Heart left ventricle (tissue), 16 donors: ENCODE measurements around the gene SHE. TPM values are rescaled to one million over a fixed set of nuclear protein-coding genes. Genes with fewer than 3 reads are reported as not detected.

Experiments used
- ATAC-seq, 4 donors: fragments of 200-7000 bp; cut with Tn5 transposase; one replicate each; pipeline ENCODE4 v1.9.1; 2020 to 2022; ENCODE audit warnings: moderate library complexity in 4 of 4, mild to moderate bottlenecking in 3 of 4, moderate number of reproducible peaks in 1 of 4
- DNase-seq, 5 donors: peaks; one replicate each; pipeline ENCODE4 v3.0.0-alpha.2; 2020
- H3K27ac ChIP-seq, 12 donors: fragments of 200-600 bp; sonication (generic) in 4 of 12; one replicate each; pipeline versions ENCODE4 v1.5.0 to v1.8.0; 2016 to 2022; ENCODE audit warnings: mild to moderate bottlenecking in 2 of 12
- H3K27me3 ChIP-seq, 9 donors: fragments of 200-600 bp; sonication (generic) in 2 of 9; one replicate each; pipeline versions ENCODE4 v1.5.1 to v1.8.0; 2016 to 2022; ENCODE audit warnings: mild to moderate bottlenecking in 3 of 9
- H3K36me3 ChIP-seq, 9 donors: fragments of 200-600 bp; sonication (generic) in 2 of 9; one replicate each; pipeline versions ENCODE4 v1.5.0 to v1.8.0; 2018 to 2022; ENCODE audit warnings: mild to moderate bottlenecking in 2 of 9
- H3K4me1 ChIP-seq, 12 donors: fragments of 200-600 bp; sonication (generic) in 4 of 12; one replicate each; pipeline versions ENCODE4 v1.5.0 to v1.8.0; 2016 to 2022; ENCODE audit warnings: mild to moderate bottlenecking in 3 of 12
- H3K4me3 ChIP-seq, 12 donors: fragments of 200-600 bp; sonication (generic) in 4 of 12; one replicate each; pipeline versions ENCODE4 v1.5.0 to v1.8.0; 2017 to 2022; ENCODE audit warnings: mild to moderate bottlenecking in 9 of 12, moderate library complexity in 4 of 12
- H3K9me3 ChIP-seq, 12 donors: fragments of 200-600 bp; sonication (generic) in 4 of 12; one replicate each; pipeline versions ENCODE4 v1.5.0 to v1.8.0; 2016 to 2022; ENCODE audit warnings: mild to moderate bottlenecking in 1 of 12
- CTCF ChIP-seq, 12 donors: fragments of 200-600 bp; sonication (generic) in 4 of 12; IDR thresholded peaks; one replicate each; pipeline versions ENCODE4 v1.5.0 to v1.8.0; 2018 to 2022; ENCODE audit warnings: antibody characterized with exemption in 12 of 12, mild to moderate bottlenecking in 5 of 12
- POLR2A ChIP-seq, 2 donors: fragments of 450-650 bp; IDR thresholded peaks; one replicate each; pipeline ENCODE4 v1.6.1; 2017; ENCODE audit warnings: antibody characterized with exemption in 2 of 2, mild to moderate bottlenecking in 2 of 2, moderate library complexity in 2 of 2
- WGBS, 4 donors: extraction: QIAGEN DNeasy Blood & Tissue Kit in 2 of 4; methylation state at CpG; one replicate each; pipeline versions ENCODE4 v1.1.5 to v1.1.7; 2013 to 2018; 5-methylcytosine and 5-hydroxymethylcytosine counted together
- intact Hi-C, 10 donors: fragments of 100-400 bp; cut with DNase I; formaldehyde crosslinking; loops; one replicate each; pipeline versions ENCODE4 v1.11.1 to v1.14.2; 2022
- polyA plus RNA-seq, 2 donors: library from polyadenylated mRNA; stranded (reverse); fragments of 200-250 nt; gene quantifications; one replicate each; pipeline ENCODE4 v1.2.3, GENCODE V29; 2013
- total RNA-seq, 9 donors: library from RNA; depleted of rRNA in 2 of 9; stranded (reverse); fragments of >200 nt in 2 of 9; fragmentation: NEBNext Ultra II Directional in 3 of 9; extraction: Animal tissue kit (Norgen Biotek cat#: 25700) in 3 of 9; gene quantifications; one replicate each; pipeline versions ENCODE4 v1.1.0 to v1.2.4, GENCODE V29; 2016 to 2023
- donor health status: ischemic (EF 13 %, LVEDD 7.1; RV severe dilation, severe dysfunction).
- donor health status: healthy with polysubstance abuse.
- donor health status: DM: no; HTN: yes; CAD: no.
- donor health status: DM: no; HTN: no; CAD: no.
- donor health status: ischemic (EF 25% LVEDD 6.9; RV normal size, moderate dysfunction).
- donor health status: ischemic (EF 25% LVEDD 5.7; RV mildly dilated, moderate dysfunction).
- donor health status: healthy.
- donor health status: DM: yes; HTN: yes; CAD: no.
- donor health status: ischemic (EF 35%, LVEDD 5.7; RV mildly dilated, moderate dysfunction).
- donor health status: nonischemic (EF 11% LVEDD 7.7; RV severe dilation, severe dysfunction).
- donor health status: DM: yes; HTN: yes; CAD: no.
- donor health status: PGD.
- donor health status: ischemic (EF 29% LVEDD 5.4; RV normal size, mild dysfunction).
- donor health status: nonischemic (EF 23%, LVEDD 6.1; RV moderate dilation, normal function).

Gene SHE
- total and polyA plus RNA-seq, 11 donors = 10.1 to 19.4 (median 11.9) TPM

GRCh38 chr1:154467434-154468102 is 34.6 kb downstream of the SHE start:
- no peaks in the 10 kb centered on the region for H3K27me3 ChIP-seq
- TF ChIP-seq CTCF (IDR thresholded peaks at IDR 0.05) = no peak
- no peak for TF ChIP-seq POLR2A (IDR thresholded peaks at IDR 0.05)
- ATAC-seq = no peak
- H3K9me3 ChIP-seq = no peaks in the 10 kb centered on the region
- H3K27ac ChIP-seq = peak overlapping the region in 1 of 12 donors; percentile 91
- no peak for DNase-seq
- H3K4me1 ChIP-seq = peaks cover 0 to 49% (median 7%) of the 10 kb centered on the region in 12 donors
- H3K36me3 ChIP-seq = peaks cover 0 to 29% (median 21%) of the 10 kb centered on the region in 9 donors
- H3K4me3 ChIP-seq = no peak overlapping the region
- intact Hi-C loops = loop anchor here in 1 of 10 donors (10.0 kb wide), 1 partner anchor 63 kb away; the partner anchor contains the start of gene IL6R
- 95 to 97% (median 96%) methylated on average over 11 of the region's 11 CpGs for WGBS, 4 donors

DNA sequence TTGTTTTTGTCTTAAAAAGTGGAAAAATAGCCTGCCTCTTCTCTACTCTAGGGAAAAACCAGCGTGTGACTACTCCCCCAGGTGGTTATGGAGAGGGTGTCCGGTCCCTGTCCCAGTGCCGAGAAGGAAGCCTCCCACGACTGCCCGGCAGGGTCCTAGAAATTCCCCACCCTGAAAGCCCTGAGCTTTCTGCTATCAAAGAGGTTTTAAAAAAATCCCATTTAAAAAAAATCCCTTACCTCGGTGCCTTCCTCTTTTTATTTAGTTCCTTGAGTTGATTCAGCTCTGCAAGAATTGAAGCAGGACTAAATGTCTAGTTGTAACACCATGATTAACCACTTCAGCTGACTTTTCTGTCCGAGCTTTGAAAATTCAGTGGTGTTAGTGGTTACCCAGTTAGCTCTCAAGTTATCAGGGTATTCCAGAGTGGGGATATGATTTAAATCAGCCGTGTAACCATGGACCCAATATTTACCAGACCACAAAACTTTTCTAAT is 35.2 kb downstream of the SHE start:
- H3K4me3 ChIP-seq = no peak overlapping the region
- peak overlapping the region in 1 of 12 donors; percentile 91 for H3K27ac ChIP-seq
- H3K4me1 ChIP-seq = peaks cover 0 to 55% (median 7%) of the 10 kb centered on the region in 12 donors
- H3K36me3 ChIP-seq = peaks cover 0 to 29% (median 21%) of the 10 kb centered on the region in 9 donors
- no peak for DNase-seq
- peak in 1 of 4 donors; percentile 44 for ATAC-seq
- no peaks in the 10 kb centered on the region for H3K27me3 ChIP-seq
- intact Hi-C loops = loop anchor here in 1 of 10 donors (10.0 kb wide), 1 partner anchor 62 kb away; the partner anchor contains the start of gene IL6R
- TF ChIP-seq CTCF (IDR thresholded peaks at IDR 0.05) = peak in 7 of 12 donors; percentile 9 to 46 (median 25)
- TF ChIP-seq POLR2A (IDR thresholded peaks at IDR 0.05) = no peak
- WGBS, 4 donors = 43 to 56% (median 51%) methylated on average over 8 of the region's 8 CpGs
- H3K9me3 ChIP-seq = no peaks in the 10 kb centered on the region

- Histone ChIP-seq H3K27me3 (no peaks in the 10 kb centered on the region), H3K36me3 (peaks cover 0 to 29% (median 22%) of the 10 kb centered on the region in 9 donors), H3K4me1 (peaks cover 0 to 60% (median 7%) of the 10 kb centered on the region in 12 donors), H3K9me3 (no peaks in the 10 kb centered on the region), H3K4me3 (no peak overlapping the region), H3K27ac (peak overlapping the region in 1 of 12 donors; percentile 91)
- DNase-seq = no peak
- ATAC-seq = no peak
- TF ChIP-seq POLR2A (IDR thresholded peaks at IDR 0.05) (no peak), CTCF (IDR thresholded peaks at IDR 0.05) (no peak)
- intact Hi-C loops = loop anchor here in 1 of 10 donors (10.0 kb wide), 1 partner anchor 61 kb away; the partner anchor contains the start of gene IL6R
- WGBS, 4 donors = 84 to 87% (median 84%) methylated on average over 3 of the region's 3 CpGs
Observed at GRCh38 chr1:154466206-154466605, 36.0 kb downstream of the SHE start.

DNA sequence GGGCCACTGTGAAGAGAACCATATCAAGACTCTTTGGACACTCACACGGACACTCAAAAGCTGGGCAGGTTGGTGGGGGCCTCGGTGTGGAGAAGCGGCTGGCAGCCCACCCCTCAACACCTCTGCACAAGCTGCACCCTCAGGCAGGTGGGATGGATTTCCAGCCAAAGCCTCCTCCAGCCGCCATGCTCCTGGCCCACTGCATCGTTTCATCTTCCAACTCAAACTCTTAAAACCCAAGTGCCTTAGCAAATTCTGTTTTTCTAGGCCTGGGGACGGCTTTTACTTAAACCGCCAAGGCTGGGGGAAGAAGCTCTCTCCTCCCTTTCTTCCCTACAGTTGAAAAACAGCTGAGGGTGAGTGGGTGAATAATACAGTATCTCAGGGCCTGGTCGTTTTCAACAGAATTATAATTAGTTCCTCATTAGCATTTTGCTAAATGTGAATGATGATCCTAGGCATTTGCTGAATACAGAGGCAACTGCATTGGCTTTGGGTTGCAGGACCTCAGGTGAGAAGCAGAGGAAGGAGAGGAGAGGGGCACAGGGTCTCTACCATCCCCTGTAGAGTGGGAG is 36.5 kb downstream of the SHE start:
- H3K27me3 ChIP-seq = no peaks in the 10 kb centered on the region
- H3K4me3 ChIP-seq = no peak overlapping the region
- H3K36me3 ChIP-seq = peaks cover 0 to 29% (median 22%) of the 10 kb centered on the region in 9 donors
- intact Hi-C loops = loop anchor here in 1 of 10 donors (10.0 kb wide), 1 partner anchor 61 kb away; the partner anchor contains the start of gene IL6R
- peak overlapping the region in 1 of 12 donors; percentile 91 for H3K27ac ChIP-seq
- no peaks in the 10 kb centered on the region for H3K9me3 ChIP-seq
- WGBS, 4 donors = 79 to 86% (median 82%) methylated on average over 6 to 8 of the region's 8 CpGs
- TF ChIP-seq CTCF (IDR thresholded peaks at IDR 0.05) = no peak
- no peak for TF ChIP-seq POLR2A (IDR thresholded peaks at IDR 0.05)
- peaks cover 0 to 60% (median 7%) of the 10 kb centered on the region in 12 donors for H3K4me1 ChIP-seq
- DNase-seq = no peak
- no peak for ATAC-seq
